WTC11 (cell line): ENCODE results near the gene TAPBP.

Experiments used
- CTCF ChIP-seq: fragments of 200-600 bp; IDR thresholded peaks from 2 replicates; pipeline ENCODE4 v1.8.0; 2022; ENCODE audit warnings: antibody characterized with exemption
- SP1 ChIP-seq: sonication (generic); formaldehyde crosslinking; conservative IDR thresholded peaks from 2 replicates; pipeline ENCODE4 v1.8.1; 2022; ENCODE audit warnings: missing genetic modification reagents

- TF ChIP-seq SP1 (CRISPR knock-in tag) (no peak), CTCF (no peak)
Observed at GRCh38 chr6:33343953-33344611, 30.2 kb upstream of the TAPBP start.
